GM18507 (cell line): ENCODE data around the gene PCDH11Y.
"Not testable (repeated sequence)": the region's sequence is repeated elsewhere in the genome, so short reads cannot be mapped to it uniquely, and the experiment has no call there.

Source experiments
- DNase-seq: peaks from one replicate; pipeline ENCODE4 v3.0.0; 2011; ENCODE audit warnings: low read depth; ENCODE audit not compliant: insufficient read length; ENCODE audit errors: extremely low spot score
- FAIRE-seq: peaks from 2 replicates; lab custom pipeline; 2011; peaks lifted over from hg19 to GRCh38; lab: Jason Lieb, UNC

The PCDH11Y gene, protein sequence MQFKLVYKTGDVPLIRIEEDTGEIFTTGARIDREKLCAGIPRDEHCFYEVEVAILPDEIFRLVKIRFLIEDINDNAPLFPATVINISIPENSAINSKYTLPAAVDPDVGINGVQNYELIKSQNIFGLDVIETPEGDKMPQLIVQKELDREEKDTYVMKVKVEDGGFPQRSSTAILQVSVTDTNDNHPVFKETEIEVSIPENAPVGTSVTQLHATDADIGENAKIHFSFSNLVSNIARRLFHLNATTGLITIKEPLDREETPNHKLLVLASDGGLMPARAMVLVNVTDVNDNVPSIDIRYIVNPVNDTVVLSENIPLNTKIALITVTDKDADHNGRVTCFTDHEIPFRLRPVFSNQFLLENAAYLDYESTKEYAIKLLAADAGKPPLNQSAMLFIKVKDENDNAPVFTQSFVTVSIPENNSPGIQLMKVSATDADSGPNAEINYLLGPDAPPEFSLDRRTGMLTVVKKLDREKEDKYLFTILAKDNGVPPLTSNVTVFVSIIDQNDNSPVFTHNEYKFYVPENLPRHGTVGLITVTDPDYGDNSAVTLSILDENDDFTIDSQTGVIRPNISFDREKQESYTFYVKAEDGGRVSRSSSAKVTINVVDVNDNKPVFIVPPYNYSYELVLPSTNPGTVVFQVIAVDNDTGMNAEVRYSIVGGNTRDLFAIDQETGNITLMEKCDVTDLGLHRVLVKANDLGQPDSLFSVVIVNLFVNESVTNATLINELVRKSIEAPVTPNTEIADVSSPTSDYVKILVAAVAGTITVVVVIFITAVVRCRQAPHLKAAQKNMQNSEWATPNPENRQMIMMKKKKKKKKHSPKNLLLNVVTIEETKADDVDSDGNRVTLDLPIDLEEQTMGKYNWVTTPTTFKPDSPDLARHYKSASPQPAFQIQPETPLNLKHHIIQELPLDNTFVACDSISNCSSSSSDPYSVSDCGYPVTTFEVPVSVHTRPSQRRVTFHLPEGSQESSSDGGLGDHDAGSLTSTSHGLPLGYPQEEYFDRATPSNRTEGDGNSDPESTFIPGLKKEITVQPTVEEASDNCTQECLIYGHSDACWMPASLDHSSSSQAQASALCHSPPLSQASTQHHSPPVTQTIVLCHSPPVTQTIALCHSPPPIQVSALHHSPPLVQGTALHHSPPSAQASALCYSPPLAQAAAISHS (N-terminal part only)

GRCh38 chrY:5000057-5000456 lies at the start of gene PCDH11Y:
PCDH11Y (plus strand) TSS chrY:5000296; CDS start chrY:5057100, 56,804 bp downstream.
- not testable (repeated sequence) for FAIRE-seq, DNase-seq

GRCh38 chrY:4967894-4968293 lies 32.2 kb upstream of the PCDH11Y start:
- DNase-seq, FAIRE-seq: not testable (repeated sequence)

- DNase-seq, result not testable (repeated sequence)
- peak; percentile 95 for FAIRE-seq
These were observed 8.2 kb upstream of the PCDH11Y start for GRCh38 chrY:4991743-4992400.

GRCh38 chrY:4994892-4995291 lies 5.2 kb upstream of the PCDH11Y start:
- DNase-seq, FAIRE-seq: not testable (repeated sequence)

DNA sequence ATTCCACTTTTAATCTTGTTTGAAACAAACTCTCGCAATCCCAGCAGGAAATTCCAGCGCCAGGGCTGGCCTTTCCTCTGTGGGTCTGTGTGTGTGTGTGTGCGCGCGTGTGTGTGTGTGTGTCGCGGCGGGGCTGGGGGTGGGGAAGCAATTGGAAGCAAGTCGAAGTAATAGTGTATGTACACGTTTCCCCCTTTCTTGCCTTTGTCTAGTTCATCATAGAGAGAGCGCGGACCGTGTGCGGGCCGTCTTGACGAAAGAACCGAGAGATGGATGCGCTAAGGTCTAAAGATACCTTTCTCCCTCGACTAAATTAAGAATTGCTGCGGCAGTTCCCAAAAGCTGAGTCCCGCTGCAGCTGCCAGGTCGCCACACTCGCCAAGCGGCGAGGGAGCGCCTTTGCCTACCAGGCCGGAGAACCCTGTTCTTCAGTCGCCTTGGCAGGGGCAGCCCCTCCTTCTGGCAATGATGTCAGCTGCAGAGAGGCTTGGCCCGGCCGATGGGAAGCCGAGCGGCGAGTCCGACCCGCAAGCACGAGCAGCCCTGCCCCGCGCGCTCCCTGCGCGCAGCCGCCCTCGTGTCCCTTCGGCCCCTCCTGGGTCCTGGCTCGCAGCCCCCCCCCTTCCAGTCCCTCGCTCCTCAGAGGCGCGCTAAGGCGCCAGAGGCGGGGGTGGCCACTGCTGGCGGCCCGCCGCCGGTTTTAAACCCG lies 2.5 kb downstream of the PCDH11Y start:
- not testable (repeated sequence) for DNase-seq, FAIRE-seq

DNA sequence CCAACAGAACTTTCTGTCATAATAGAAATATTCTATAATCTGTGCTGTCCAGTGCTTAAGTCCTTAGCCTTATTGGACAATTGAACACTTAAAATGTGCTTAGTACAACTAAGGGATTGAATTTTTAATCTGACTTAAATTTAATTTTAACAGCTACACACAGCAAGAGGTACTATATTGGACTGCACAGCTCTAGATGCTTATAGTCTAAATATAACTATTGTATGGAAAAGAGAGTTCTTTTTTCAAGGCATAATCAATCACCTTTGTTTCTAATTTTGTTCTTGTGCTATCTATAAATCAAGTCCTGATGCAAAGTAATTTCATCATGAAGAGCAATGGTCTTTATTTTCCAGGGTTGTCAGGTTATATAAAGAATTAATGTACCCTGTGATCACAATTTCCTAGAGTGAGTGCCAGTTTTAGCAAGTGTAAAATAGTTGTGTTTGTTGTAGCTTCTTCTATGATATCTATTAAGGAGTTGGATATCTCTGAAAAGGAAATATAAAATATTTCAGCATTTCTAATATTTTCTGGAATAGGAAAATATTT lies 39.0 kb downstream of the PCDH11Y start:
- DNase-seq, FAIRE-seq: not testable (repeated sequence)

GRCh38 chrY:5083017-5083416 lies 82.9 kb downstream of the PCDH11Y start:
- not testable (repeated sequence) for FAIRE-seq

GRCh38 chrY:5182998-5183397 lies 182.9 kb downstream of the PCDH11Y start:
- DNase-seq, FAIRE-seq: not testable (repeated sequence)

More at GRCh38 chrY:5083017-5083416, 82.9 kb downstream of the PCDH11Y start:
- not testable (repeated sequence) for DNase-seq

DNA sequence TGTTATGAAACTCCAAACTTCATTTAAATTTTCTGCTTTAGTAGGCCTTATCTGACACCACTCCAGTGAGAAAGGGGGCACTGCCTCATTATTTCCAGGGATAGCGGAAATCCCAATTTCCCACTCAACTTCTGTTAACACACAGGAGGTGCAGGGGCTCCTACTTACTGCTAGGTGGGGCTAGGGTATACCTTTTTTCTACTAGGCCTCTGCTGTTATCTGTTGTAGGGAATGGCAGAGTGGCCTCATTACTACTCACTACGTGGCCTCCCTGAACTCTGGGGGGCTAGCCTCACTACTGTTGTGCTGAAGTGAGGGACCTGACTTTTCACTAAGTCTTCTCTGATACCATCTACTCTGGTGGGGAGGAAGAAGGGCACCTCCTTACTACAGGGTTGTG lies 215.0 kb downstream of the PCDH11Y start:
- not testable (repeated sequence) for FAIRE-seq

GRCh38 chrY:5324931-5325330 lies 324.8 kb downstream of the PCDH11Y start:
- FAIRE-seq, result not testable (repeated sequence)

More for the DNA sequence above, 215.0 kb downstream of the PCDH11Y start:
- DNase-seq, result not testable (repeated sequence)

DNA sequence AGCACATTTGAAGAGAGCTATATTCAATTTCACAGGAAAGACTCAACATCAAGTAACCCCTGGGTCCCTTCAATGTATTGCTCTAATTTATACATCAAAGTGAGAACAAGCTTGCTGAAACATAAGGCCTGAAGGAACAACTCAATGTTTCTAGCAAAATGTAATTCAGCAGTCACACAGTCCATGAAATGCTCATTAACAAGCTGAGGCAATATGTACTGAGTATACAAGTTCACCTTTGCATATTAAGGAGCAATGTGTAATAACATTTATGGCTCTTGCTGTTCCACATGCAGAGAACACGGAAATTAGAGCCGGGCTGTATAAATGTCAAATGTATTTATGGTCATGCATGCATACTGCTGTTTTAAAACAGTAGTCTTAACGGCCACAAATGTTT lies 342.1 kb downstream of the PCDH11Y start:
- not testable (repeated sequence) for FAIRE-seq, DNase-seq

More at GRCh38 chrY:5324931-5325330, 324.8 kb downstream of the PCDH11Y start:
- DNase-seq, result not testable (repeated sequence)

- DNase-seq, FAIRE-seq: not testable (repeated sequence)
These were observed 543.6 kb downstream of the PCDH11Y start for GRCh38 chrY:5543705-5544104.

- DNase-seq, FAIRE-seq: not testable (repeated sequence)
These were observed 638.5 kb downstream of the PCDH11Y start for GRCh38 chrY:5638589-5638988.

- FAIRE-seq, DNase-seq: not testable (repeated sequence)
These were observed 679.2 kb downstream of the PCDH11Y start for GRCh38 chrY:5679265-5679664.

- FAIRE-seq, result not testable (repeated sequence)
These were observed 708.6 kb downstream of the PCDH11Y start for GRCh38 chrY:5708727-5709126.

DNA sequence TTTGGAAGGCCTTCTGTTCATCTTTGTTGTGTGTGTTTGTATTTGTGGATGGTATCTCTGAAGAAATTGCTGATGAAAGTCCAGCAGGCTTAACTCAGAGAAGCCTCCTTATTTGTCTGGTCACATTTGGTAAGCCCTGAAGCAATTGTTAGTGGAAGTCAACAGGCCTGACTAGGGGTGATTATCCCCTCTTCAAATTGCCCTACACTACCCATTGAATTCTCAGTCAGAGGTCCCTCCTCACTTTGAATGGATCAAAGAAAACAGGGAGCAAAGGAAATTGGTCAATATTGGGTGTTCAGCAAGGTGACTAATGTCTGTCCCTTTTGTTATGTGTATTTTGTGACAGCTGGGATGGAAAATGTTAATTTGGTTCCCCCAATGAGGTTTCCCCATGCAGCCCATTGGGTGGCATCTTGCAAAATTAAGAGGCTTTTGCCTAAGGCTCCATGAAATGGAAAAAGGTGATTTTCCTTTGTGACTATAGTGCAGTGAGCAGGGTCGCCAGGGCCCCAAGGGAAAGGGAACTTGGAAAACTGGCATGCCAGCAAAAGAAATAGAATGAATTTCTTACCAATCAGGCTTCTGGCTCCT lies 709.8 kb downstream of the PCDH11Y start:
- DNase-seq, FAIRE-seq: not testable (repeated sequence)

More at GRCh38 chrY:5708727-5709126, 708.6 kb downstream of the PCDH11Y start:
- DNase-seq, result not testable (repeated sequence)

DNA sequence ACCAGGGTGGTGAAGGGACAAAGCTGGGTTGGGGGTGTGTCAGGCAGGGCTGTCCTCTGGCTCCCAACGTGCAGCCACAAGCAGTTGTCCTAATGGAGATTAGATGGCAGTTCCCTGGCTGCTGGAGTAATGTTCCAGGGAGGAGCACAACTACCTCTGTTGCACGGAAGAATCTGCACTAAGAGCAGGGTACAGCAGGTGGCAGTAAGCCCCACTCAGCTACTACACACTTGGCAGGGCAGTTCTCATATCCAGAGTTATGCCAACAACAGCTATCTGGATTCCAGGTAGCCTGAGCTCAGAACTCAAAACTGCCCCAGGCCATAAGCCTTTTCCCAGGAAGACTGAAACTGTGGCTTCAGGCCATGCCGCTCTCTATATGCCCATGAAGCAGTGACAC lies 761.3 kb downstream of the PCDH11Y start:
- not testable (repeated sequence) for FAIRE-seq, DNase-seq
